MCF 10A (cell line): ENCODE measurements around the gene TBX6. TPM values are rescaled to one million over a fixed set of nuclear protein-coding genes. Genes with fewer than 3 reads are reported as not detected.

Experiments used
- BruUV-seq: library from RNA; stranded (reverse); fragments of 400-500 nt; replicated peaks from 2 replicates; lab custom pipeline; 2021; lab: Mats Ljungman, UMichigan
- CTCF ChIA-PET: fragments of 300-600 bp; sonication (Branson Sonifier 250); formaldehyde crosslinking; extraction: SDS; loops from one replicate; lab custom pipeline; 2021; ENCODE audit warnings: antibody characterized with exemption, inconsistent platforms; lab: Yijun Ruan, JAX
- POLR2A ChIA-PET: fragments of 300-600, 350-650 bp; sonication (Branson Sonifier 250); formaldehyde crosslinking; extraction: SDS; loops from one replicate; lab custom pipeline; 2020; ENCODE audit warnings: antibody characterized with exemption, inconsistent platforms; lab: Yijun Ruan, JAX
- DNase-seq: peaks from one replicate; pipeline ENCODE4 v3.0.0-alpha.2; 2018; ENCODE audit not compliant: unreplicated experiment
- H3K27ac Mint-ChIP-seq: one replicate; pipeline ENCODE4 v1.8.0; 2022; ENCODE audit warnings: mild to moderate bottlenecking, low read depth, mixed read lengths; ENCODE audit not compliant: unreplicated experiment
- H3K27me3 Mint-ChIP-seq: one replicate; pipeline ENCODE4 v1.8.0; 2022; ENCODE audit warnings: mixed read lengths; ENCODE audit not compliant: insufficient read depth, unreplicated experiment
- H3K36me3 Mint-ChIP-seq: one replicate; pipeline ENCODE4 v1.8.0; 2022; ENCODE audit warnings: mild to moderate bottlenecking, moderate library complexity, mixed read lengths; ENCODE audit not compliant: insufficient read depth, unreplicated experiment
- H3K4me1 Mint-ChIP-seq: one replicate; pipeline ENCODE4 v1.8.0; 2022; ENCODE audit warnings: mixed read lengths; ENCODE audit not compliant: insufficient read depth, unreplicated experiment
- H3K4me3 Mint-ChIP-seq: one replicate; pipeline ENCODE4 v1.8.0; 2022; ENCODE audit warnings: mild to moderate bottlenecking, moderate library complexity, mixed read lengths; ENCODE audit not compliant: unreplicated experiment
- H3K9me3 Mint-ChIP-seq: one replicate; pipeline ENCODE4 v1.8.0; 2022; ENCODE audit warnings: mixed read lengths; ENCODE audit not compliant: unreplicated experiment
- CTCF ChIP-seq: fragments of 200-600 bp; IDR thresholded peaks from one replicate; pipeline ENCODE4 v1.8.0; 2022; ENCODE audit warnings: antibody characterized with exemption, mild to moderate bottlenecking; ENCODE audit not compliant: unreplicated experiment
- intact Hi-C: fragments of 100-400 bp; cut with micrococcal nuclease; formaldehyde crosslinking; loops from 2 replicates; pipeline ENCODE4 v1.14.1; 2022
- total RNA-seq: library from RNA; stranded (reverse); gene quantifications from 2 replicates; pipeline ENCODE4 v1.2.3, GENCODE V29; 2022

The TBX6 gene
- total RNA-seq, 1 experiment from 2014 or later, result 0.16 TPM

- Mint-ChIP-seq H3K9me3 (no peaks in the 10 kb centered on the region), H3K27ac (peak overlapping the region; percentile 63), H3K4me3 (peak overlapping the region; percentile 35), H3K27me3 (no peaks in the 10 kb centered on the region), H3K36me3 (peaks cover 77% of the 10 kb centered on the region), H3K4me1 (peaks cover 15% of the 10 kb centered on the region)
- TF ChIP-seq CTCF, result peak; percentile 42
- DNase-seq, result peak; percentile 45
- intact Hi-C loops, result no loop called here
- BruUV-seq, result no TSS peak
- CTCF ChIA-PET, result no interaction called here
- POLR2A ChIA-PET, result interaction anchor here (0.5 to 5.9 kb wide), 3 partner anchors 7 to 423 kb away, joined by 3 to 155 read pairs (median 3); partner anchors contain the start of genes PPP4C and YPEL3
Observed at GRCh38 chr16:30068750-30069610, 22.7 kb downstream of the TBX6 start.

GRCh38 chr16:30068333-30068732 is 23.4 kb downstream of the TBX6 start:
- ChIA-PET POLR2A (interaction anchor here (0.5 to 6.7 kb wide), 7 partner anchors 7 to 566 kb away, joined by 3 to 173 read pairs (median 4); partner anchors contain the start of genes PPP4C and YPEL3), CTCF (interaction anchor here (1.9 kb wide), 1 partner anchor 27 kb away, joined by 6 read pairs; no protein-coding TSS in a partner anchor)
- Mint-ChIP-seq H3K36me3 (peaks cover 71% of the 10 kb centered on the region), H3K27ac (peak overlapping the region; percentile 63), H3K9me3 (no peaks in the 10 kb centered on the region), H3K27me3 (no peaks in the 10 kb centered on the region), H3K4me3 (peak overlapping the region; percentile 35), H3K4me1 (peaks cover 19% of the 10 kb centered on the region)
- no TSS peak for BruUV-seq
- DNase-seq, result no peak
- intact Hi-C loops, result no loop called here
- TF ChIP-seq CTCF, result no peak

GRCh38 chr16:30067584-30067916 is 24.2 kb downstream of the TBX6 start:
- H3K36me3 Mint-ChIP-seq, result peaks cover 64% of the 10 kb centered on the region
- DNase-seq, result no peak
- peaks cover 19% of the 10 kb centered on the region for H3K4me1 Mint-ChIP-seq
- POLR2A ChIA-PET, result interaction anchor here (0.5 to 6.7 kb wide), 17 partner anchors 8 to 674 kb away, joined by 3 to 173 read pairs (median 4); partner anchors contain the start of genes MAPK3, MVP, PPP4C and TBC1D10B
- H3K27ac Mint-ChIP-seq, result peak overlapping the region; percentile 95
- intact Hi-C loops, result no loop called here
- no peak for TF ChIP-seq CTCF
- no TSS peak for BruUV-seq
- CTCF ChIA-PET, result interaction anchor here (0.7 to 2.3 kb wide), 3 partner anchors 12 to 59 kb away, joined by 5 to 9 read pairs (median 6); no protein-coding TSS in a partner anchor
- H3K9me3 Mint-ChIP-seq, result no peaks in the 10 kb centered on the region
- peak overlapping the region; percentile 97 for H3K4me3 Mint-ChIP-seq
- no peaks in the 10 kb centered on the region for H3K27me3 Mint-ChIP-seq
